GM19455 (cell line): ENCODE data around the gene BARHL2.

Experiments used
- ATAC-seq: cut with Tn5 transposase; IDR thresholded peaks from one replicate; pipeline ENCODE4 v1.9.1; 2021; ENCODE audit not compliant: unreplicated experiment

BARHL2 gene

GRCh38 chr1:90710579-90711536 lies 6.2 kb downstream of the BARHL2 start:
- ATAC-seq, result no peak

- no peak for ATAC-seq
Observed at GRCh38 chr1:90709535-90709934, 7.6 kb downstream of the BARHL2 start.

GRCh38 chr1:90708826-90709225 lies 8.3 kb downstream of the BARHL2 start:
- no peak for ATAC-seq

- no peak for ATAC-seq
Observed at GRCh38 chr1:90708236-90708786, 8.8 kb downstream of the BARHL2 start.

GRCh38 chr1:90707363-90707710 lies 9.8 kb downstream of the BARHL2 start:
- ATAC-seq, result no peak

GRCh38 chr1:90706437-90707362 lies 10.4 kb downstream of the BARHL2 start:
- ATAC-seq, result no peak

GRCh38 chr1:90705956-90706355 lies 11.1 kb downstream of the BARHL2 start:
- ATAC-seq, result no peak

- ATAC-seq, result no peak
Observed at GRCh38 chr1:90704817-90705216, 12.3 kb downstream of the BARHL2 start.

GRCh38 chr1:90694846-90695245 lies 22.3 kb downstream of the BARHL2 start:
- no peak for ATAC-seq

GRCh38 chr1:90687747-90688146 lies 29.4 kb downstream of the BARHL2 start:
- no peak for ATAC-seq

GRCh38 chr1:90675161-90675847 lies 41.8 kb downstream of the BARHL2 start:
- no peak for ATAC-seq

GRCh38 chr1:90671741-90672140 lies 45.4 kb downstream of the BARHL2 start:
- no peak for ATAC-seq

GRCh38 chr1:90671251-90671650 lies 45.9 kb downstream of the BARHL2 start:
- no peak for ATAC-seq
